GM19438 (cell line): ENCODE measurements around the gene ALPK1.
"Not testable (repeated sequence)": the region's sequence is repeated elsewhere in the genome, so short reads cannot be mapped to it uniquely, and the experiment has no call there.

Source experiments
- ATAC-seq: cut with Tn5 transposase; IDR thresholded peaks from one replicate; pipeline ENCODE4 v1.9.1; 2021; ENCODE audit warnings: low read depth; ENCODE audit not compliant: unreplicated experiment

Gene ALPK1

DNA sequence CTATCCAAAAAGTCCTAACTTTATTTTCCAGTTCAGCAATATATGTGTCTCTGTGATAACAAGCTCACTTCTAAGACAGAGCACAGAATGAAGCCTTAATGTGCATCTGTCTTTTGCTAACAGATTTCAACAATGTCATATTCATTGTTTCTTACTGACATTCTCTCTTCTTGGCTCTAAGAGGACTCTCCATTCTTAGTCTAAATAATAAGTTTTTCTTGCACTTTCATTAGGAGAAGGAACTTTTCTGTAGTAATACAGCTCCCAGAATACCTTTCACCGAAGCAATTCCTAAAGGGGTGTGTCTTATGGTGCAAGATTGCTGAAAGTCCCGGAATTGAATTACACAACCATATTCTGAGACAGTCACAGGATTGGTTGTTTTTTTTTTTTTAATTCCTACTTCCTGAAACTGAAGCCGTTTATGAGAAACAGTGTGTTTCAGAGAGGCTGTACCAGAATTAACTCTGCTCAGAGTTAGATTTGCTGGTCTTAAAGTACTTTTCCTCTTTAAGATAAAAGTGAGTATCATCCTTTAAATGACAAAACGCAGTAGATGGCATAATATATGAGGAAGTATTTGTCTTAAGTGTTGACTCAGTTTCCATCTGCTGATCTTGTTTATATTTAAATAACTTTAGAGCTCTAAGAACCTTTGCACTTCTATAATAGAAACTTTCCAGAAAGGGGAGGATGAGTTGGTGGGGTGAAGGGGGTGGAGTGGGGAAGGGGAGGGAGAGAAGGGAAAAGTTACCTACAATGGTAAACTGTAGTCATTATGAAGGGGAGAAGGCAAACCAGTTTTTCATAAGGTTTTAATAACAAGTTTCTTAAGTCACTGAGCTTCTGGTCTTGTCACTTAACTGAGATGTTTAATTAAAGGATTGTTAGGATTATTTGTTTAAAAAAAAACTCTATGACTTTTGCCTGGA lies at the start of gene ALPK1:
TSS of gene ALPK1 (plus strand) at position 421 of the 932 bp plus-strand sequence.
- peak; percentile 84 for ATAC-seq

- ATAC-seq, result no peak
Observed at GRCh38 chr4:112251019-112251643, 46.0 kb upstream of the ALPK1 start.

- ATAC-seq, result no peak
Observed at GRCh38 chr4:112252234-112252633, 44.9 kb upstream of the ALPK1 start.

GRCh38 chr4:112253382-112254000 lies 43.7 kb upstream of the ALPK1 start:
- ATAC-seq, result no peak

GRCh38 chr4:112257098-112257497 lies 40.1 kb upstream of the ALPK1 start:
- ATAC-seq, result no peak

DNA sequence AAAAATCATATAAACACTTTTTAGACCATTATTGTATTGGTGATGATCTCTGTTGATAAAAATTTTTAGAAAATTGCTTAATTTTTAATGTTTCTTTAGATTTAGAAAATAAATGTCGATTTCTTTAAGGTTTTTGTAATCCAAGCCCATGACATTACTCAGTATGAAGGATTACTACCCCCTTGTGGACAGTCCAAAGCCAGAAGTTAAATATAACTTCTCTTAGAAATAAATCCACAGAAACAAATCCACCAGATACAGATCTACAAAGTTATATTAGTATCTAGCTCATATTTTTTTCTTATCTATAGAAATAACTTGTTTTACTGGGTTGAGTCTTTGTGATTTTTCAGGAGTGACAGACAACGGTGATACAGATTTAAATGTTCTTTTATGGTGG lies 30.3 kb upstream of the ALPK1 start:
- no peak for ATAC-seq

- no peak for ATAC-seq
Observed at GRCh38 chr4:112270051-112270450, 27.1 kb upstream of the ALPK1 start.

- no peak for ATAC-seq
Observed at GRCh38 chr4:112270640-112271421, 26.3 kb upstream of the ALPK1 start.

GRCh38 chr4:112272292-112272691 lies 24.9 kb upstream of the ALPK1 start:
- ATAC-seq, result no peak

GRCh38 chr4:112274959-112275358 lies 22.2 kb upstream of the ALPK1 start:
- ATAC-seq, result no peak

DNA sequence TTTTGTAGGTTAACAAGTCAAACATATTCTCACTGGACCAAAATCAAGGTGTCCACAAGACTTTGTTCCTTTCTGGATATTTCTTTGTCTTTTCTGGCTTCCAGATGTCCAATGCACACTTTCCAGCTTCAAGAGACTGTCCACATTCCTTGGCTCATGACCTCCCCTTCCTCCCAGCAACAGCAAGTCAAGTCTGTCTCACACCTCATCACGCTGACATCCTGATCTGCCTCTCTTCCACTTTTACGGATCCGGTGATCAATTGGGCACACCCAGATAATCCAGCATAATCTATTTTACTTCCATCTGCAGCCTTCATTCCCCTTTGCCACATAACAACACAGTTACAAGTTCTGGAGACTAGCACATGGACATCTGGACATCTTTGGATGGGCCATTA lies 21.1 kb upstream of the ALPK1 start:
- ATAC-seq, result no peak

- no peak for ATAC-seq
Observed at GRCh38 chr4:112277220-112277619, 19.9 kb upstream of the ALPK1 start.

- ATAC-seq, result no peak
Observed at GRCh38 chr4:112277705-112278448, 19.3 kb upstream of the ALPK1 start.

GRCh38 chr4:112279025-112279881 lies 17.9 kb upstream of the ALPK1 start:
- ATAC-seq, result peak; percentile 73

DNA sequence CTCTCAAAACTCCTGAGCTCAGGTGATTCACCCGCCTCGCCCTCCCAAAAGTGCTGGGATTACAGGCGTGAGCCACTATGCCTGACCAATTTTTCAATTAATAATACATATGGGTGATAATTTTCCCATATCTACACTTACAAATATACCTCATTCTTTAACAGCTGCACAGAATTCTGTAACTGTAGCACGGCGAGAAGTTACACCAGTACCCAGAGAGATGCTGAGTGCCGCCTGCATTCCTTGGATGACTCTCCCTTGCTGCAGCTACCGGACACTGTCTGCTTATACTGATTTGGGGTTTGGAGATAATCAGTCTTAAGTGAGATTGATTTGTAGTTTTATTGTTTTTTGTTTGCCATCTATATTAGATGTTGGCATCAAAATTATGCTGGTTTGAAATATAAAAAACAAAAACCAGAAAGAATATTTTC lies 17.3 kb upstream of the ALPK1 start:
- peak; percentile 24 for ATAC-seq

GRCh38 chr4:112280386-112281056 lies 16.6 kb upstream of the ALPK1 start:
- no peak for ATAC-seq

GRCh38 chr4:112281895-112282398 lies 15.2 kb upstream of the ALPK1 start:
- not testable (repeated sequence) for ATAC-seq
